GM18499 (cell line): Measurements from ENCODE around the gene DHX29.
"Not testable (repeated sequence)": the region's sequence is repeated elsewhere in the genome, so short reads cannot be mapped to it uniquely, and the experiment has no call there.

Source experiments
- ATAC-seq: cut with Tn5 transposase; IDR thresholded peaks from one replicate; pipeline ENCODE4 v1.9.1; 2021; ENCODE audit warnings: moderate number of reproducible peaks; ENCODE audit not compliant: insufficient read depth, unreplicated experiment

The DHX29 gene

DNA sequence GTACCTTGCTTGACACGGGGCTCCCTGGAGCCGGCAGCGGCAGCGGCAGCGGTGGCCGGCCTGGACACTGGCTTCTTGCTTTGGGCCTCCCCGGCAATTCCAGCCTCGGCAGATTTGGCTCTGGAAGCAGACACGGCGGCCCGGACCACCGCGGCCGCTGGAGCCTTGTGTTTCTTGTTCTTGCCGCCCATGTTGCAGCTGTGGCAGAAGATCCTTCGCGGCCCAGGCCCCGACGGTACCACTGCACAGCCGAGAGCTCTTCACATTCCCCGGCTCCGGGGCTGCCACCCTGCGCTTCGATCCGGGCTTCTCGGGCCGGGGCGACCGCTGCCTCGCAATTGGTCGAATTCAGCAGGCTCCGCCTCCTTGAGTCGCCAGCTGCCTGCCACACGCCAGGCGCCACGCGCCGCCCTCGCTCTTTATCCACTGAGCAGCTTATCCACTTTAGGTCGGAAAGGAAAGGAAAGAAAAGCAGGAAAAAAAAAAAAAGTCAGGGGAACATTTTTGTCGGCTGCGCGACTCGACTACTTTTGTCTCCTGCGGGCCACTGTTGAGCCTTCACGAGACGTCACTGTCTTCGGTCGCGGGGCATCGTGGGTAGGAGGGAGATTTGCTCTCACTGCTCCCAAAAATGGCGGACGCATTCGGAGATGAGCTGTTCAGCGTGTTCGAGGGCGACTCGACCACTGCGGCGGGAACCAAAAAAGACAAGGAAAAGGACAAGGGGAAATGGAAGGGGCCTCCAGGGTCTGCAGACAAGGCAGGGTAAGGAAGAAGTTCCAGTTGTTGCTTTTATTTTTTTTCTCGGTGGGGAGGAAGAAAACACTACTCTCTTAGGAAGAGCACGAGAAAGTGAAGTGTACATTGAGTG lies at the start of gene DHX29, which contains the start of gene MTREX:
TSS of gene DHX29 (minus strand) at position 312 of the 871 bp plus-strand sequence. CDS start at position 191, 121 bp downstream.
TSS of gene MTREX (plus strand) at position 607 of the 871 bp plus-strand sequence. CDS start at position 632, 25 bp downstream.
- peak; percentile 68 for ATAC-seq

DNA sequence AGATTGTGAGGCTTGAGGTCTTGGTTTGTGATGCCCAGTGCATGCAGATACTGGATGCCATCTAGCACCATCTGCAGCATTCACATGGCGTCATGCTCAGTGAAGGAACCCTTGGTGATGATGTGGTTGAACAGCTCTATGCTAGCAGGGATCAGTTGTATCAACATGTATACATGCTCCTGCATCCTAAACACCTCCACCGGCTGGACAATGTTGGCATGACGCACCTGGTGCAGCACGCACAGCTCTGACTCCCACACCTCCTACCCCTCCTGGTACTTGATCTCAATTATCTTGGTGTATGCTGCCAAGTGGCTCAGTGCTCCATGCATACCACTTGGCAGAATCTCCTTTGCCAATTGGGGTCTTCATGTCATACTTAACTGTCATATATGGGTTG lies 49.4 kb upstream of the DHX29 start:
- ATAC-seq, result no peak

GRCh38 chr5:55350754-55351153 lies 43.3 kb upstream of the DHX29 start:
- ATAC-seq, result no peak

- ATAC-seq, result no peak
Observed at GRCh38 chr5:55347786-55348185, 40.3 kb upstream of the DHX29 start.

DNA sequence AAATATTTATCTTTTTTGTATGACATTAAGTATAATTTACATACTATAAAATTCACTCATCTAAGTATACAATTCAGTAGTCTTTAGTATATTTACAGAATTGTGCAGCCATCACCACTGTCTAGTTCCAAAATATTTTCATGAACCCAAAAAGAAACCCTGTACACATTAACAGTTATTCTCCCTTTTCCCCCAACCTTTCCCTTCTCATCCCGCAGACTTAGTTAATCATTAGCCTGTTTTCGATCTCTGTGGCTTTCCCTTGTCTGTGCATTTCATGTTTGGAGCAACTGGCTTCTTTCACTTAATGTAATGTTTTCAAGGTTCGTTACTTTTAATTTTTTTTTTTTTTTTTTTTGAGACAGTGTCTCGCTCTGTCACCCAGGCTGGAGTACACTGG lies 37.8 kb upstream of the DHX29 start:
- no peak for ATAC-seq

DNA sequence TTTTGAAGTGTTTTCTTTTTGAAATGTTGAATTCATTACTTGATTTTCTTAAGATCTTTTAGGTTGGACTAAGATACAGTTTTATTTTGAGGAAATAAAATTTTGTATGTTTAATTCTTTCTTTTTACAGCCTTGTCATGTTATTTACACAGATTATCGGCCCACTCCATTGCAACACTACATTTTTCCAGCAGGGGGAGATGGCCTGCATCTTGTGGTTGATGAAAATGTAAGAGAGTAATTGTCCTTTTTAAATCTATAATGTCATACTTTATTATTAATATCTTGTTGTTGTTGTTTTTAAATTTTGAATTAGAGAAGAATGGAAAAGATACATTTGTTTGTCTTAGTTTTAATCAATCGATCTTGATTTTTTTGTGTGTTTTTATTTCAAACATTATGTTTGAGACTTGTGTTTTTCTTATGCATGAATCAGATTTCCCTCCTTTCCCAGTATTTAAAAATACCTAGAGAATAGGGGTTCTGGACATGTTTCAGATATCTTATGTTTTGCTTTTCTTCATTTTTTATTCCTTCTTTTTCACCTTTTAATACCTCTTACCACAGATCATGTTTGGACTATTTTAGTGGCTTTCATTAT lies 37.0 kb upstream of the DHX29 start:
- no peak for ATAC-seq

GRCh38 chr5:55343609-55344008 lies 36.1 kb upstream of the DHX29 start:
- ATAC-seq, result no peak

DNA sequence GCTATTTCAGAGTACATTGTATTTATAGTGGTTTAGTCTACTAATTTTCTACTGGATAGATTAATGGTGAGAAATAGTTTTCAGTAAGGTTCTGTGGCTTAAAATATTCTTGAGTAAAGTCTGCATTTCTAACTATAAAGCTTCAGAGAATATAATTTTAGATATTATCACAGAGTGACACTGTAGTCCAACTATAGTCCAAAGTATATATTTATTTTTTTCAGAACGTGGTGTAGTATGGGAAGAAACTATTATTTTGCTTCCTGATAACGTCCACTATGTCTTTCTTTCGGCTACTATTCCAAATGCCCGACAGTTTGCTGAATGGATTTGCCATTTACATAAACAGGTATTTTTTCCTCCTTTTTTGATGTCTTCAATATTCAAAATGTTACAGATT lies 35.6 kb upstream of the DHX29 start:
- ATAC-seq, result no peak

DNA sequence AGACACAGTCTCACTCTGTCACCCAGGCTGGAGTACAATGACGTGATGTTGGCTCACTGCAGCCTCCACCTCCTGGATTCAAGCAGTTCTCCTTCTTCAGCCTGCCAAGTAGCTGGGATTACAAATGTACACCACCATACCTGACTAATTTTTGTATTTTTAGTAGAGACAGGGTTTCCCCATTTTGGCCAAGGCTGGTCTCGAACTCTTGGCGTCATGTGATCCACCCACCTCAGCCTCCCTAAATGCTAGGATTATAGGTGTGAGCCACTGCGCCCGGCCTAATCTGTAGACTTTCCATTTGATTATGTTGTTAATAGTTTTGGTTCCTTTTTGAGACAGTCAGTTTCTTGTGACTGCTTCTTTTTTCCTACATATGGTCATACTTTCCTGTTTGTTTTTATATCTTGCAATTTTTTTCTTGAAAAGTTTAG lies 31.3 kb upstream of the DHX29 start:
- no peak for ATAC-seq

DNA sequence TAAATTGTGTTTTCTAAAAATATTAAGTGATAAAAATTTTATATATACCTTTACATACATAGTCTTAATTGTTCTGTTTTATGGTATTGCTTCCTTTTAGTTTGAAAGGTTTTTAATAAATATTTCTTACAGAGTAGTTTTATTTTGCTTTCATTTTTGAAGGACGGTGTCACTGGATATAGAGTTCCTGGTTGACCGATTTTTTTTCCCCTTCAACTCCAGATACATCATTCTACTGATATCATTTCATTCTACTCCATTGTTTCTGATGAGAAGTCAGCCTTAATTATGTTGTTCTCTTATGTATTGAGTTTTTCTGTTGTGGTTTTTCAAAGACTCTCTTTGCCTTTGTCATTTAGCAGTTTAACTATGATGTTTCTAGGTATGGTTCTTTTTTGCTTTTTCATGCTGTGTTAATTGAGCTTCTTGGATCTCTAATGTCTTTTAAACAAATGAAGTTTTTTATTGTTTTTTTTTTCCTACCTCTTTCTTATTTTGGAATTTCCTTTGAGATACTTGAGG lies 30.7 kb upstream of the DHX29 start:
- no peak for ATAC-seq

- no peak for ATAC-seq
Observed at GRCh38 chr5:55333811-55334210, 26.3 kb upstream of the DHX29 start.

- ATAC-seq, result no peak
Observed at GRCh38 chr5:55333017-55333416, 25.5 kb upstream of the DHX29 start.

DNA sequence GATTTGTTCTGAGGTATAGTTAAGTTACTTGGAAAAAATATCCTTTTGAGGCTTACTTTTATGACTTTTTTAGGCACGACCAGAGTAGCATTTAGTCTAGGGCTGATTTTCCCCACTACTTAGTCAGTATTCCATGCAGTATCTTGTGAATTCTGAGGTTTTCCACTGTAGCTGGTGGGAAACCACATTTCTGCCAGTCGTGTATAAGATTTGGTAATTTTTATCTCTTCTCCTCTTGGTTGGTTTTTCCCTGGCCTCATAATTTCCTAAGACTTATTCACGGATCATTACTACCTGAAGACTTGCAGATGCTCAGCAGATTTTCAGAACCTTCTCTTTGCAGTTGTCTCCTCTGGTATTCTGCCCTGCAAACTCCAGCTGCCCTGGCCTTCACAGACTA lies 23.8 kb upstream of the DHX29 start:
- no peak for ATAC-seq

DNA sequence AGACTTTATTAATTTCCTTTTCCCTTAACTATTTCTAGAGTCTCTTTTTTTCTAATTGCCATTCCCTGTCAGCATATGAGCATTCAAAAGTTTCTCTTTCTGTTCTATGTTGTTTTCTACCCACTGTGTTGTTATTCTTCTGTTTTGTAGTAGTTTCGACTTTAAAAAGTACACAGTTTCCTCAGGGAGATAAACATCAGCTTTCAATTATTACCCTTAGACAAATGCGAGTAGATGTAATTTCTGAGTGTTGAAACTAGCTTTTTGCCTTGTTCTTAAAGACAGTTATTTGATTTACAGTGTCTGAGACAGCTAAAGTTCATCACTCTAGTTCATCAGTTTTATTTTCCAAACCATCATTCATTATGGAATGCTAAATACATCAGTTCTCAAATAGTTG lies 19.8 kb upstream of the DHX29 start:
- ATAC-seq, result no peak

- no peak for ATAC-seq
Observed at GRCh38 chr5:55325621-55326020, 18.1 kb upstream of the DHX29 start.

GRCh38 chr5:55324815-55325418 lies 17.4 kb upstream of the DHX29 start:
- ATAC-seq, result no peak

GRCh38 chr5:55324006-55324405 lies 16.5 kb upstream of the DHX29 start:
- no peak for ATAC-seq

DNA sequence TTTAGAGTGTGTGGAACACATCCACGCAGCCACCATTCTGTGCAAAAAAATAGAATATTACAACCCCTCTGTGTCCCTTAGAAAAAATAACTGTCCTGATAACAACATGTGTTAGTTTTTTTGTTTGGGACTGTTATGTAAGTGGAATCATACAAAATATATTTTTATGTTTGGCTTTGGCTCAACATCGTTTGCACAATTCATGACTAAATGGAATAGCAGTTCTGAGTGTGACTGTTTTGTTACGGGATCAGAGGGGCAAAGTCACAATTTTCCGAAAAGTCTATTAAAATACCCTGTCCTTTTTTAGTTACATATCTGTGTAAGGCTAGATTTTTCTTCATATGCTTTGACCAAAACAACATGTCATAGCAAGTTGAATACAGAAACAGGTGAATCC lies 13.1 kb upstream of the DHX29 start:
- ATAC-seq, result no peak

DNA sequence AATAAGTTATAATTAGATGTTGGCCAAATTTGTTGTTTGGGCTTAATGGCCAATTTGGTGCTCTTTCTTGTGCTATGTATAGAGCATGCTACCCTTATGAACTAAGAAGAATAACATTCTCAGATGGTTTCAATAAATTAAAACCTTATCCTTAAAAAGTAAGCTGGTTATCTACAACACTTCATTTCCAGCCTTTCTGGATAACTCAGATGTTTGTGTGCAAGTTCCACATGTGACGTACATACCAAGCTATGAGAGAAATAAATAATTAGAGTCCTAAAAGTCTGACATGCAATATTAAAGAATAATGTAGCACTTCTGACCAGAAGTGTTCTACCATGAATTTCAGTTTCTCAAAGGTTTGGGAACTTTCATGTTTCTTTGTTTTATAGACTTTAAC lies 12.0 kb upstream of the DHX29 start:
- no peak for ATAC-seq

DNA sequence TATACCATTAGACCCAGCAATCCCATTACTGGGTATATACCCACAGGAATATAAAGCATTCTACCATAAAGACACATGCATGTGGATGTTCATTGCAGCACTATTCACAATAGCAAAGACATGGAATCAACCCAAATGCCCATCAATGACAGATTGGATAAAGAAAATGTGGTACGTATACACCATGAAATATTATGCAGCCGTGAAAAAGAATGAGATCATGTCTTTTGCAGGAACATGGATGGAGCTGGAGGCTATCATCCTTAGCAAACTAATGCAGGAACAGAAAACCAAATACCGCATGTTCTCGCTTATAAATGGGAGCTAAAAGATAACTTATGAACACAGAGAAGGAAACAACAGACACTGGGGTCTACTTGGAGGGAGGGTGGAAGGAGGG lies 10.7 kb upstream of the DHX29 start:
- not testable (repeated sequence) for ATAC-seq

- no peak for ATAC-seq
Observed at GRCh38 chr5:55316837-55317236, 9.3 kb upstream of the DHX29 start.
